Stimulated activated naive CD4-positive, alpha-beta T cell treated with Interleukin-2 at 50 U/mL for 16 hours (primary cell): ENCODE data around the gene PCBP2.

Experiments used
- DNase-seq: peaks from one replicate; lab custom pipeline; 2025; lab: John Stamatoyannopoulos, UW

PCBP2 gene

DNA sequence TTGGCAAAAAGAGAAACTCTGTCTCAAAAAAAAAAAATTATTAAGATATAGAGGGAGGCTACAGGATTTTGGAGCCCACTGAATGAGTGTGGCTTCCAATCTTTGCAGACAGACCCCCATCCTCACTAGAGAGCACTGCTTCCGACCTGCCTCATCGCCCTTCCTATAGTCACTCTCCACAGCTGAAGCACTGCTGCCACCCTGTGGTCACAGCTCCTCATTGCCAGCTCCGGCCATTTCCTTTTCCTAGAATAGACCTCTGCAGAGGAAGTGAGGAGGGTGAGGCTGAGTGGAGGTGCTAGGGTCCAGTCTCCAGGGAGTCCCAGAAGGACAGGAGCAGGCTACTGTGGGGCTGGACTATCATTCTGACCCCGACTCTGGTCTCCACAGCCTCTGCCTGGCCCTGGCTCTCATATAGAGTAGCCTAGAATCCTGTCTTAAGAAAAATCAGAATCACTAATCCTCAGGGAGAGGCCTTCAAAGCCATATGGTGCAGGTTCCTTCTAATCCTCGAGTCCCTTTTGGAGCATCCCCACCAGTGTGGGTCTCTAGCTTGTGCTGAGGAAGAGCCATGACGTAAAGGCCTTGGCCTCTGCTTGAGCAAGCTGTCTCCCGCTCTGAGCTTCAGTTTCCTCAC lies 56.8 kb downstream of the PCBP2 start:
- peak; percentile 72 for DNase-seq

DNA sequence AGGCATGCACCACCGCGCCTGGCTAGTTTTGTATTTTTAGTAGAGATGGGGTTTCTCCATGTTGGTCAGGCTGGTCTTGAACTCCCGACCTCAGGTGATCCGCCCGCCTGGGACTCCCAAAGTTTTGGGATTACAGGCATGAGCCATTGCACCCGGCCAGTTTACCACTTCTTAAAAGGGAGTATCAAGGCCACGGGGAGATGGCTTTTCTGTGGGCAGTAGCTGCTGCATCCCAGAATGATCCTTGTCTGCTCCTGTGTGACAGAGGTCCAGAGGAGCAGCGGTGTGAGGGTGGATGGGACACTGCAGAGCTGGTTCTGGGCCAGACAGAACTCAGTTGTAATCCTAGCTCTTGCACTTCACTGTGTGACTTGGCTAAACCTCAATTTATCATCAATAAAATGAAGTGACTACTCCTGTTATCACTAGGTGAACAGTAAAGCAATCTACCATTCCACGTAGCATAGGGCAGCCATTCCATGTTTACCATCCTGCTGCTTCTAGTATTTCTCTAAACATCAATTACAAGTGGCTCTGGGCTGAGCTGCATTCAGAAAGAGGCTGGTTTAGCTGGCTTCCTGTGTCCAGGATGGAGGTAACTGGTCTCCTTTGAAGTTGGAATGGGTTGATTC lies 58.4 kb downstream of the PCBP2 start:
- no peak for DNase-seq

DNA sequence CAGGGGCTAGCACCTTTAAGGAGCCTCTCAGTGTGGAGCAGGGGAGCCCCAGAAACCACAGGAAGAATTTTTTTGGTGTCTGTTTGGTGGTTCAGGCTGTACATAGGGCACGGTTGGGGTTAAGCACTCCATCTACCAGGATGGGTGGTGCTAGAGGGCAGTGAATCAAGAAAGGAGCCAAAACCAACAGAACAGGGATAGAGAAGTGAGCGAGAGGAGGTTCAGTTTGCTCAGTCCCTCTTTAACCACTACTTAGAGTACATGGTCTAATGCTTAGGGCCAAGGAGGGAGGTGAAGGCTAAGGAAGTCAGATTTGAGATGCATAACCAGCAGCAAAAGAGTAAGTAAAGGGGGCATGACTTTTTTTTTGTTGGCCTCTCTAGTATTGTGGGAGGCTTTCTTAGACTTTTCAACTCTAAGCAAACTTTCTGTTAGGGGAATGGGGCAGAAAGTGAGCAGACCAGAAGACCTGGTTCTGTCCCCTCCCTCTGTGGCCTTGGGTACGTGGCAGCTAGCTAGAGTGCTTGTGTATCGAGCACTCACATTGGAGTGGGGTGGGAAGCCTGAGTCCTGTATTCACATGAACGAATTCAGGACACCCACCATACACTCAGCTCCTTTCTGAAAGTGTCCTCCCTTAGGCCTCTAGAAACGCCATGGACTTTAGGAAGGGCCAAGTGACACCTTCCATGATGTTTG lies 62.0 kb downstream of the PCBP2 start:
- DNase-seq: no peak

DNA sequence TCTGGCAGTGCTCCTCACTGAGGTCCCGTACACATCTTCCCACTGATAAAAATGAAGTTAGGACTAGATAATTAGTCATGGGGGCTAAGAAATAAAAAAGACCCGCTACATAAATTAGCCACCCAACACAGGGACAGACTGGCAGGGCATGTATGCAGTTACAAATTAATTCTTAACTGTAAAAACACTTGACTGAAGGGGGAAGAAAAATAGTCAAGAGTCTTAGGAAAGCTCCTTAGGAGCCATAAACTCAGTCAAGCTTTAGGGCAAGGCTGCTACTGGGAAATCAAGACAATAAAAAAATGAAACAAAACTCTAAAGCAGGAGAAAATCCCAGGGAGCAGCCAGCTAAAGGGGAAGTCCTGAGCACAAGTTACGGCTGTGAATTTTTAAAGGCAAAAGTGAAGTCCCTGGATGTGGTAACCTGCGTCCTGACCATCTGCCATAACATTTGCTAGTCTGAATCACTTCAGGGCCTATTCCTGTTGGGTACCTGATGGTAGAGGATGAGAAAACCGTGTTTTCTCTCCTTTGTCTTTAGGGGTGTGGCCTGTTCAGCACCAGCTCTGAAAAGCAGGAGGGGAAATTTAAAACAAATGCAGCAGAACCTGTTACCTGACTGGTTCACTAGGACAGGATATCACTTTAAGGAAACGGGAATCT lies 62.9 kb downstream of the PCBP2 start:
- DNase-seq: no peak

DNA sequence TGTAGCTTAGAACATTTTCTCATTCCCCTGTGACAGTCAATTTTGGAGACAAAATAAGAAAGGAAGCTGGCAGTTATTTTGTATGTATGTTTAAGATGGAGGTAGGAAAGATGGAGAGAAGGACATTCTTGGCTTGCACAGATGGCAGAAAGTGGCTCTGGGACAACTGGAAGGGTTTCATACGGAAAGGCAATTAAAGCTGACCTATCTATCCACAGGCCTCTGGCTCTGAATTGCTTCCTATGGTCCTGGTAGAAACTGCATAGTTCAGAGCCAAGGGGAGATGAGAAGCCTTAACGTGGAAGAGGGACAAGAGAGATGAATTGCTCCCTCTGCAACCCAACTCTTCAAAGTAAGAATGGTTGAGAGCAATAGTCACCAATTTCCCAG lies 63.4 kb downstream of the PCBP2 start:
- no peak for DNase-seq

DNA sequence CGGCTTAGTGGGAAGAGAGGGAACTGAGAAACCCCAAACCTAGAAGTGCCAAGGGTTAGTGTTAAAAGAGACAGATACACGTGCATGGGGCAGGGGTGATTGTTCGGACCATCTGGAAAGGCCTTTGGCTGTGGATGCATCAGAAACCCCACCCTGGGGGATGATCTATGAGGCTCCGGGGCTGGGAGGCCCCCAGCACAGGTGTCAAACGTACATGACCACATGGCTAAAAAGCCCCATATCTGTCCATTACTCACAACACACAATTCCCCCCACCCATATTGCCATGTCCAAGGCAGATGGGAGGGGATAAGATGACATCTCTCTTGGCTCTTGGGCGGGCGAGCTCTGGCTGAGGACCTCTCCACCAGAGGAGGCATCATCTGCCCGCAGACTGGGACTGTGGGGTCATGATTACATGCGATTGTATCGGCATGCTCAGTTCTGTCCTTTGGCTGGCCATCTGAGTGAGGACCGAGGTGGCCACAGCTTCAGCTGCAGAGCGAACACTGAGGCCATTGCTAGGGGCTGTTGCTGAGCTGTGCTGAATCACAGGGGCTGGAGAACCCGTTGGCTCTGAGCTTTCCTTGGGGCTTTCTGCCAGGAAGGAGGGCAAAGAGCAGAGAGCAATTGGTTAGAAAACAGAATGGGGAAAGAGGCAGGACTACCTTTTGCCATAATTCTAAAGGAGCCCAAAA lies 65.0 kb downstream of the PCBP2 start:
- DNase-seq: no peak

DNA sequence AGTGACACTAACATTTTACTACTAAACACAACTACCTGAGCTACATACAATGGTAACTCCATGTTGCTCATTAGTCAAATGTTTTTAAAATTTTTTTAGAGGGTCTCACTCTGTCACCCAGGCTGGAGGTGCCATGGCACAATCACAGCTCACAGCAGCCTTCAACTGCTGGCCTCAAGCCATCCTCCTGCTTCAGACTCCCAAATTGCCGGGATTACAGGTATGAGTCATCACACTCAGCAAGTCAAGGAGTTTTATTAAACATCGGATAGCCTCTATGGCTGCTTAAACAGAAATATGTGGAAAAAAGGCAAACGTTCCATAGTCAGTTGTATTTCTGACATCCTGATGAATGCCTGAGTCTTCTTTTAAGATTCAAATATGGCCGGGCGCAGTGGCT lies 66.5 kb downstream of the PCBP2 start:
- no peak for DNase-seq

DNA sequence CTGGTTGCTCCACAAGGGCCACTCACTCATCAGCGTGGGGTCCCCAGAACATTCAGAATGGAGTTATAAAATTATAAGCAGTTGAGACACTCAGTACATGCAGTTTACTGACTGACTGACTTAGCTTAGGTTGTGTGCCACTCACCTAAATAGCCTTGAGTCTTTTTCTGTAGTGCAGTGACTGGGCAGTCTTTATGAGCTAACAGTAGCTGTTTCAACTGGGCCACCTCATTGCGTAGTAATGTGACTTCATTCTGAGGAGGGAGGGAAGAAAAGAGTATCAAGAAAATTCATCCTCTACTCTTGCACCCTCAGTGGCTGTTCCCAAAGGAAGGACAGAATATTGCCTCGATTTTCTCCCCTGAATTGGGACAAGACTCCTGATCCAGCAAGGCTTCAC lies 71.2 kb downstream of the PCBP2 start:
- DNase-seq: no peak

DNA sequence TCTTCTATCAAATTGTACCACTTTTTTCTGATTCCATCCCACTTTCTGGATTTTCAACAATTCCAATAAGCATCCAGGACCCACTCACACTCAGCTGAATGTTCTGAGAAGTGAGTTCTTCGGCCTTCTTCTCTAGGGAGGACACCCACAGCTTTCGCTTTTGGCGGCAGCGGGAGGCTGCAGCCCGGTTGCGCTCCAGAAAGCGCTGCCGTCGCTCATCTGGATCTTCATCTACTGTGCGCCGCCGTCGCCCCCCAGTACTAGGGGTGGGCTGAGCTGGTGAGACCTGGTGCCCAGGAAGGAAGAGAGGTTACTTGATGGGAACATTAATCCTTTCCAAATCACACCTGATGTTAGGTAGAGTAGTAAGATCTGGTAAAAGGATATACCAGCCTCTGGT lies 72.6 kb downstream of the PCBP2 start:
- DNase-seq: no peak

DNA sequence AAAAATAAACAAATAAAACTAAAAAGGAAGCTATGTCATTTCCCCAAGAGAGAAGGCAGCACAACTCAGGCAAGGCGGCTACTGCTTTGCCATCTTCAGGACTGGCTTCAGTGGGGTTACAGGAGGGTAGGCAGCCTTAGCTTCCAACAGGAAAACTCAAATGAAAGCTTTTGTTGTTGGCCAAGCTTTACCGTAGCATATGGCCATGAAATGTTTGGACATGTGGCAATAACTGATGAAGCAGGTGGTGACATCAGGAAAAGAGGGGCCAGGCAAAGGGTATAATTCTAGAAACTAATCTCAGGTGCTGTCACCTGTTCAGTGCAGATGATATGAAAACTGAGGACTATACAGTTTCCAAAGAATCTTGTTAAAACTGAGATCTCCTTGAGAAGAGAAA lies 78.2 kb downstream of the PCBP2 start:
- no peak for DNase-seq
